ENCODE measurements around the gene RBCK1. TPM values are rescaled to one million over a fixed set of nuclear protein-coding genes. Genes with fewer than 3 reads are reported as not detected.

Gene RBCK1
- total RNA-seq, 1 experiment from 2014 or later: 46.8 TPM

GRCh38 chr20:407133-407952 is 756 bp upstream of the RBCK1 start:
- H3K9ac ChIP-seq (ENCODE audit: extremely low read depth, insufficient read length, low read length): peak overlapping the region; percentile 3
- H3K4me1 Mint-ChIP-seq: peaks cover 20 to 23% of the 10 kb centered on the region in 2 experiments
- peaks cover 23 to 40% (median 27%) of the 10 kb centered on the region in 3 experiments for H3K36me3 Mint-ChIP-seq (ENCODE audit: insufficient read depth in 1 of 3, low read depth in 3 of 3)
- peak overlapping the region; percentile 49 to 97 (median 96) for H3K27ac Mint-ChIP-seq
- H3K4me1 ChIP-seq (ENCODE audit: insufficient read depth, low read length): 0 out of 2 replicates have a peak, but pooled peaks cover 2% of the 10 kb centered on the region
- H3K23ac ChIP-seq (ENCODE audit: insufficient read length, low read depth, low read length): no peak overlapping the region
- H4K91ac ChIP-seq (ENCODE audit: insufficient read length, low read depth, low read length): no peak overlapping the region
- H3K27ac ChIP-seq (ENCODE audit: insufficient read length, low read depth, low read length): no peak overlapping the region
- no peak overlapping the region for H2BK20ac ChIP-seq (ENCODE audit: low read depth, low read length, poor library complexity, severe bottlenecking)
- no peak overlapping the region for H3K18ac ChIP-seq (ENCODE audit: insufficient read length, low read depth, low read length)
- no peak overlapping the region for H2BK5ac ChIP-seq (ENCODE audit: insufficient read length, low read length)
- H3K14ac ChIP-seq (ENCODE audit: insufficient read depth, low read length): no peak overlapping the region
- H2BK120ac ChIP-seq (ENCODE audit: low read depth, low read length, poor library complexity, severe bottlenecking): no peak overlapping the region
- H3T11ph ChIP-seq (ENCODE audit: low read length): no peak overlapping the region
- peak overlapping the region; percentile 81 to 90 for H3K4me3 Mint-ChIP-seq
- DNase-seq: peak; percentile 92
- H2AFZ ChIP-seq (ENCODE audit: low read length): no peak overlapping the region
- no peak overlapping the region for H2AK5ac ChIP-seq (ENCODE audit: insufficient read length, low read length)
- H3K27me3 ChIP-seq (ENCODE audit: insufficient read depth, low read length): no peaks in the 10 kb centered on the region
- H4K5ac ChIP-seq (ENCODE audit: insufficient read length, low read depth, low read length): no peak overlapping the region
- H3K56ac ChIP-seq (ENCODE audit: insufficient read length, low read depth, low read length): no peak overlapping the region
- H3K9me3 ChIP-seq (ENCODE audit: control insufficient read depth, low read depth, low read length): no peaks in the 10 kb centered on the region
- no peaks in the 10 kb centered on the region; the same call in 1 of the 2 replicates for H3K27me3 Mint-ChIP-seq (ENCODE audit: low read depth)
- H3K4ac ChIP-seq (ENCODE audit: low read depth, low read length): no peak overlapping the region
- WGBS (ENCODE audit: extremely low coverage, insufficient read length, low lambda C conversion rate): no CpG with 5 or more reads among the region's 45 CpGs
- H3K4me2 ChIP-seq (ENCODE audit: insufficient read depth, insufficient read length, low read length): peak overlapping the region; percentile 51
- no peaks in the 10 kb centered on the region for H4K20me1 ChIP-seq (ENCODE audit: control insufficient read depth, insufficient read depth, insufficient read length)
- peak; percentile 64; the same call in 2 of the 3 replicates for TF ChIP-seq CTCF (conservative IDR thresholded peaks at IDR 0.05)
- H2BK15ac ChIP-seq (ENCODE audit: low read depth, low read length): no peak overlapping the region
- H3K79me1 ChIP-seq (ENCODE audit: insufficient read depth, low read depth, low read length, poor library complexity, severe bottlenecking): no peaks in the 10 kb centered on the region
- no peaks in the 10 kb centered on the region for H3K23me2 ChIP-seq (ENCODE audit: insufficient read length, low read depth, low read length, poor library complexity, severe bottlenecking)
- peaks cover 10 to 13% of the 10 kb centered on the region in 2 experiments; a peak in 4 of 5 replicates for H3K9me3 Mint-ChIP-seq
- no peak overlapping the region for H2BK12ac ChIP-seq (ENCODE audit: insufficient read length, low read depth, low read length)
- no peak overlapping the region for H4K8ac ChIP-seq (replicated peaks; ENCODE audit: insufficient read length, low read depth, low read length)
- peaks cover 5% of the 10 kb centered on the region; the same call in 1 of the 2 replicates for H3K79me2 ChIP-seq (ENCODE audit: insufficient read depth, low read length)

Measured in H9 (cell line).